ENCODE data around the gene SARS2. TPM values are rescaled to one million over a fixed set of nuclear protein-coding genes. Genes with fewer than 3 reads are reported as not detected.
"Not testable (repeated sequence)": the region's sequence is repeated elsewhere in the genome, so short reads cannot be mapped to it uniquely, and the experiment has no call there.

SARS2 gene
- total RNA-seq, 4 donors from 2014 or later, result 9.9 to 13.7 (median 11.9) TPM

- H3K36me3 ChIP-seq, result peaks cover 0 to 79% of the 10 kb centered on the region in 2 donors
- H3K9me3 ChIP-seq, result no peaks in the 10 kb centered on the region
- WGBS, 2 donors (ENCODE audit: low coverage in 1 of 2), result 91% methylated on average over 4 of the region's 8 CpGs; no CpG with 5 or more reads in 1 of the 2 donors
- TF ChIP-seq EP300 (IDR thresholded peaks at IDR 0.05), result no peak
- TF ChIP-seq POLR2A (IDR thresholded peaks at IDR 0.05), result no peak
- TF ChIP-seq CTCF (IDR thresholded peaks at IDR 0.05), result no peak
- no peak for TF ChIP-seq POLR2AphosphoS5 (IDR thresholded peaks at IDR 0.05)
- no peak overlapping the region for H3K27ac ChIP-seq
- ATAC-seq, result no peak
- no peak overlapping the region for H3K4me3 ChIP-seq
- H3K4me1 ChIP-seq, result peaks cover 0 to 23% (median 0%) of the 10 kb centered on the region in 3 donors
- H3K27me3 ChIP-seq, result no peaks in the 10 kb centered on the region
Measured at GRCh38 chr19:38889803-38890202, 40.8 kb downstream of the SARS2 start.

GRCh38 chr19:38888876-38889275 lies 41.7 kb downstream of the SARS2 start:
- peaks cover 0 to 21% (median 0%) of the 10 kb centered on the region in 3 donors for H3K4me1 ChIP-seq
- peaks cover 0 to 78% of the 10 kb centered on the region in 2 donors for H3K36me3 ChIP-seq
- H3K4me3 ChIP-seq, result no peak overlapping the region
- H3K27ac ChIP-seq, result no peak overlapping the region
- no CpG with 5 or more reads among the region's 17 CpGs for WGBS, 2 donors (ENCODE audit: low coverage in 1 of 2)
- H3K9me3 ChIP-seq, result no peaks in the 10 kb centered on the region
- H3K27me3 ChIP-seq, result no peaks in the 10 kb centered on the region
- TF ChIP-seq POLR2A (IDR thresholded peaks at IDR 0.05) (no peak), EP300 (IDR thresholded peaks at IDR 0.05) (no peak), CTCF (IDR thresholded peaks at IDR 0.05) (no peak), POLR2AphosphoS5 (IDR thresholded peaks at IDR 0.05) (no peak)
- ATAC-seq, result no peak

- peaks cover 0 to 14% (median 0%) of the 10 kb centered on the region in 3 donors for H3K4me1 ChIP-seq
- not testable (repeated sequence) for H3K4me3 ChIP-seq, H3K27ac ChIP-seq, H3K27me3 ChIP-seq, H3K9me3 ChIP-seq, ATAC-seq
- peaks cover 0 to 79% of the 10 kb centered on the region in 2 donors for H3K36me3 ChIP-seq
- 91 to 100% methylated on average over 2 of the region's 3 CpGs for WGBS, 2 donors (ENCODE audit: low coverage in 1 of 2)
Measured at GRCh38 chr19:38884691-38885090, 45.9 kb downstream of the SARS2 start.

GRCh38 chr19:38883286-38883685 lies 47.3 kb downstream of the SARS2 start:
- H3K4me3 ChIP-seq, result no peak overlapping the region
- H3K36me3 ChIP-seq, result peaks cover 0 to 78% of the 10 kb centered on the region in 2 donors
- peaks cover 0 to 19% (median 3%) of the 10 kb centered on the region in 3 donors for H3K4me1 ChIP-seq
- WGBS, 2 donors (ENCODE audit: low coverage in 1 of 2), result 80% methylated on average over 8 of the region's 9 CpGs; no CpG with 5 or more reads in 1 of the 2 donors
- TF ChIP-seq EP300 (IDR thresholded peaks at IDR 0.05), result no peak
- no peak for TF ChIP-seq POLR2AphosphoS5 (IDR thresholded peaks at IDR 0.05)
- no peak for TF ChIP-seq POLR2A (IDR thresholded peaks at IDR 0.05)
- no peak for TF ChIP-seq CTCF (IDR thresholded peaks at IDR 0.05)
- ATAC-seq, result no peak
- no peaks in the 10 kb centered on the region for H3K27me3 ChIP-seq
- no peak overlapping the region for H3K27ac ChIP-seq
- H3K9me3 ChIP-seq, result no peaks in the 10 kb centered on the region

GRCh38 chr19:38880882-38881609 lies 49.5 kb downstream of the SARS2 start:
- no peak overlapping the region for H3K4me3 ChIP-seq
- no peak for TF ChIP-seq CTCF (IDR thresholded peaks at IDR 0.05)
- no peak overlapping the region for H3K27ac ChIP-seq

More at GRCh38 chr19:38880882-38881609, 49.5 kb downstream of the SARS2 start:
- 77 to 93% methylated on average over 2 to 6 of the region's 19 CpGs for WGBS, 2 donors (ENCODE audit: low coverage in 1 of 2)
- H3K9me3 ChIP-seq, result no peaks in the 10 kb centered on the region
- H3K4me1 ChIP-seq, result peaks cover 0 to 24% (median 3%) of the 10 kb centered on the region in 3 donors
- no peaks in the 10 kb centered on the region for H3K27me3 ChIP-seq
- peaks cover 0 to 60% of the 10 kb centered on the region in 2 donors for H3K36me3 ChIP-seq
- ATAC-seq, result no peak

All from gastroesophageal sphincter (tissue), 4 donors.